SJSA1 (cell line): ENCODE data around the gene RCAN2. TPM values are rescaled to one million over a fixed set of nuclear protein-coding genes. Genes with fewer than 3 reads are reported as not detected.
A peak's percentile ranks its signal among the peaks of the same experiment; 100 is the strongest.

Experiments
- DNase-seq, 2 experiments: peaks; one replicate each; pipeline ENCODE4 v3.0.0-alpha.2; 2015 to 2020; ENCODE audit warnings: low spot score in 2 of 2, low read depth in 1 of 2
- H3K27ac ChIP-seq: fragments of 250-450 bp; sonication (Bioruptor Pico); 2 replicates; pipeline ENCODE4 v1.5.1; 2020; ENCODE audit warnings: mild to moderate bottlenecking, moderate library complexity
- H3K27me3 ChIP-seq: fragments of 250-450 bp; sonication (Bioruptor Pico); replicated peaks from 2 replicates; pipeline ENCODE4 v1.5.1; 2020; ENCODE audit warnings: mild to moderate bottlenecking, moderate library complexity
- H3K36me3 ChIP-seq: fragments of 250-450 bp; sonication (Bioruptor Pico); 2 replicates; pipeline ENCODE4 v1.5.1; 2020; ENCODE audit warnings: mild to moderate bottlenecking
- H3K4me1 ChIP-seq: fragments of 250-450 bp; sonication (Bioruptor Pico); replicated peaks from 2 replicates; pipeline ENCODE4 v1.6.1; 2021; ENCODE audit warnings: mild to moderate bottlenecking
- H3K4me3 ChIP-seq: fragments of 250-450 bp; sonication (Bioruptor Pico); 2 replicates; pipeline ENCODE4 v1.5.1; 2020; ENCODE audit warnings: mild to moderate bottlenecking
- H3K9me3 ChIP-seq: fragments of 250-450 bp; sonication (Bioruptor Pico); replicated peaks from 2 replicates; pipeline ENCODE4 v1.5.1; 2020; ENCODE audit warnings: mild to moderate bottlenecking
- total RNA-seq: library from RNA; depleted of rRNA; stranded (reverse); fragments of >200 nt; shearing (Covaris generic); gene quantifications from 2 replicates; pipeline ENCODE4 v1.2.3, GENCODE V29; 2014

Gene RCAN2
- total RNA-seq, 1 experiment from 2014 or later, result 20.8 TPM

DNA sequence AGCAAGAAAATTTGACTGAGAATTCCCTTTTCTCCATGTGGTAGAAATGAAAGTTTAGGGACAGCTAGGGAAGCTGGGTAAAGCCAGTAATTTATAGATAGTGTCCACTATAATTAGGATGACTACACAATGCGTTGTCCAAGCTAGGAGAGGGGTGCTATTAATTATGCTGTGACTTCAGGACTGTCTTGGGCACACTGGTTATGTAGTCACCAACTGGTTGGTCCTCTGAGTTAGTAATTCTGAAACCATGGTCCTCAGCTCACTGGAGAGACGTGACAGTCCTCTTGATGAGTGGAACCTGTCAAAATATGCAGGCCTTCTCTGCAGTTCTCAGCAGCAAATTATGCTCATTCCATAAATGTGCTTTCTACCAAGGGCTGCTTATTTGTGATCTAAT lies 225.9 kb downstream of the RCAN2 start:
- Histone ChIP-seq H3K27ac (no peak overlapping the region), H3K4me1 (no peaks in the 10 kb centered on the region), H3K27me3 (no peaks in the 10 kb centered on the region), H3K9me3 (no peaks in the 10 kb centered on the region), H3K36me3 (no peaks in the 10 kb centered on the region), H3K4me3 (no peak overlapping the region)
- DNase-seq, result no peak

DNA sequence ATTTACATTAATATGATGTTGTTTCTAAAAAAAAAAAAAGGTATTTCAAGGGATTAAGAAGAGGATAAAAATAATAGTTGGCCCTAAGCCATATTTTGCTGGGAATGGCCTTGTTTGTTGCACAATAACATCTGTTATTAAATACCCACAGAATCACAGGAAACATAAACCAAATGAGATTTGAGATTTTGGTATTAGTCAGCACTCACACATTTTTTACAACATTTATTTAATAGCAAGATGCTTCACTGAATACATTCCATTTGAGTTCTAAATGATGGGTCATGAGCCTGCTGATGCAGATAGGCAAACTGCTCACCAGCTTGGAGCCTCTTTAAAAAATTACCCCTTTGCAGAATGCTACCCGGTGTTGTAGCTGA lies 227.6 kb downstream of the RCAN2 start:
- Histone ChIP-seq H3K4me3 (no peak overlapping the region), H3K4me1 (no peaks in the 10 kb centered on the region), H3K36me3 (no peaks in the 10 kb centered on the region), H3K27me3 (no peaks in the 10 kb centered on the region), H3K27ac (no peak overlapping the region), H3K9me3 (no peaks in the 10 kb centered on the region)
- peak in 1 of 2 experiments; percentile 1 for DNase-seq

- Histone ChIP-seq H3K27ac (no peak overlapping the region), H3K4me3 (no peak overlapping the region), H3K4me1 (no peaks in the 10 kb centered on the region), H3K9me3 (no peaks in the 10 kb centered on the region), H3K27me3 (no peaks in the 10 kb centered on the region), H3K36me3 (no peaks in the 10 kb centered on the region)
- no peak for DNase-seq
Observed at GRCh38 chr6:46262928-46263706, 228.1 kb downstream of the RCAN2 start.

- H3K4me3 ChIP-seq, result no peak overlapping the region
- no peak for DNase-seq
- H3K27ac ChIP-seq, result no peak overlapping the region
- no peaks in the 10 kb centered on the region for H3K9me3 ChIP-seq
- no peaks in the 10 kb centered on the region for H3K4me1 ChIP-seq
- H3K27me3 ChIP-seq, result no peaks in the 10 kb centered on the region
- H3K36me3 ChIP-seq, result no peaks in the 10 kb centered on the region
Observed at GRCh38 chr6:46258249-46258648, 233.0 kb downstream of the RCAN2 start.

GRCh38 chr6:46255528-46255927 lies 235.7 kb downstream of the RCAN2 start:
- H3K4me1 ChIP-seq, result no peaks in the 10 kb centered on the region
- H3K27me3 ChIP-seq, result no peaks in the 10 kb centered on the region
- H3K27ac ChIP-seq, result no peak overlapping the region
- no peak overlapping the region for H3K4me3 ChIP-seq
- H3K36me3 ChIP-seq, result no peaks in the 10 kb centered on the region
- DNase-seq, result no peak
- H3K9me3 ChIP-seq, result no peaks in the 10 kb centered on the region

- Histone ChIP-seq H3K9me3 (no peaks in the 10 kb centered on the region), H3K4me1 (no peaks in the 10 kb centered on the region), H3K27me3 (no peaks in the 10 kb centered on the region), H3K4me3 (no peak overlapping the region), H3K36me3 (no peaks in the 10 kb centered on the region), H3K27ac (no peak overlapping the region)
- DNase-seq, result no peak
Observed at GRCh38 chr6:46254946-46255345, 236.3 kb downstream of the RCAN2 start.

GRCh38 chr6:46254331-46254730 lies 236.9 kb downstream of the RCAN2 start:
- no peak overlapping the region for H3K4me3 ChIP-seq
- no peaks in the 10 kb centered on the region for H3K4me1 ChIP-seq
- DNase-seq, result no peak
- no peaks in the 10 kb centered on the region for H3K36me3 ChIP-seq
- no peaks in the 10 kb centered on the region for H3K9me3 ChIP-seq
- H3K27me3 ChIP-seq, result no peaks in the 10 kb centered on the region
- no peak overlapping the region for H3K27ac ChIP-seq

DNA sequence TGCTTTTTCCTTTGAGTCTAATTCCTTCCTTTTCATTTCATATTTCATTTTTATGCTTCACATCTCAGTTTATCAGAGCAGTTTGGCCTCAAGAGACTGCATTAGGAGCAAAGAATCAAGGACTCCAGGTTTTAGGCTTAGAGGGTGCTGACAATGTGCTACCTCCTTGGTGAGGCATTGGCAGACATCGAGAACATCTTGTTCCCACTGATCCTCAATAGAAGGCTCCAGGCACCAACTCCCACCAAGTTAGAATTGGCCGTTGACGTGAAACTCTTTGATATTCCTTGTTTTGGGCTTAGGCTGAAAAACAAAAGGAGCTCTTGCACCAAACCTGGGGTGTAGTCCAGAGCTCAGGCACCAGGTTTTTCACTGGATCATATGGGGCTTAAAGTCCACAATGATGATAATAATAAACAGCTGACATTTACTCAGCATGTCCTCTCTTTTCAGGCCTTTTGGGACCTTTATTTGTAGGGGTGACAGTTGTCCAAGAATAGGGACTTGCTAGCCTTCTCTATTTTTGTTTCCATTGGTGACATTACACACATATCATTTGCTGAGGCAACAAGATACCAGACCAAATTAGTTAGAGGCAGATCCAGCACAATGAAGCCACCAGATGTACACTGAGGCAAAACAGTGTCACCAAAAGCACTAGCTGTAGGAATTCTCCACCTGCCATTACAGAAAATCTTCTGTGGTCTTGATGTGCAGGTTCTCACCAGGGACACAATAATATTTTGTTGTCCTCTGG lies 239.5 kb downstream of the RCAN2 start:
- Histone ChIP-seq H3K4me1 (no peaks in the 10 kb centered on the region), H3K27me3 (no peaks in the 10 kb centered on the region), H3K27ac (no peak overlapping the region), H3K9me3 (no peaks in the 10 kb centered on the region), H3K36me3 (no peaks in the 10 kb centered on the region), H3K4me3 (no peak overlapping the region)
- no peak for DNase-seq

DNA sequence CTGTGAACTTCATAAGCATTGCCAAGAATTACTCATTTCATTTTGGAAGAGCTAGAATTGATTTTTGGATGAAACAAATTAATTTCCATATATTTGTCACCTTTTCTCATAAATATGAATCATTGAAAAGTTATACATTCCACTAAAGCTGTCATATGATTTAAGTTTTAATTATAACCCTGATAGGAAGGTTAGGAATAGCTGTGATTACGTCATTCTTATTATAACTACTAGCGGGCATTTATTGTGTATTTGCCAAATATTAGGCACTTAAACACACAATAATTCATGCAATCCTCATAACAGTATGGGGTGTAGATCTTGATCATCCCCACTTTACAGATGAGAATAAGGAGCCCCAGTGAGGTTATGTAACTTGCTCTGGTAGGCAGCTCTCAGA lies 243.1 kb downstream of the RCAN2 start:
- no peak for DNase-seq
- Histone ChIP-seq H3K27ac (no peak overlapping the region), H3K36me3 (no peaks in the 10 kb centered on the region), H3K27me3 (no peaks in the 10 kb centered on the region), H3K9me3 (no peaks in the 10 kb centered on the region), H3K4me1 (no peaks in the 10 kb centered on the region), H3K4me3 (no peak overlapping the region)

GRCh38 chr6:46246727-46247126 lies 244.5 kb downstream of the RCAN2 start:
- Histone ChIP-seq H3K27me3 (no peaks in the 10 kb centered on the region), H3K4me3 (no peak overlapping the region), H3K36me3 (no peaks in the 10 kb centered on the region), H3K9me3 (no peaks in the 10 kb centered on the region), H3K27ac (no peak overlapping the region), H3K4me1 (no peaks in the 10 kb centered on the region)
- DNase-seq, result no peak

DNA sequence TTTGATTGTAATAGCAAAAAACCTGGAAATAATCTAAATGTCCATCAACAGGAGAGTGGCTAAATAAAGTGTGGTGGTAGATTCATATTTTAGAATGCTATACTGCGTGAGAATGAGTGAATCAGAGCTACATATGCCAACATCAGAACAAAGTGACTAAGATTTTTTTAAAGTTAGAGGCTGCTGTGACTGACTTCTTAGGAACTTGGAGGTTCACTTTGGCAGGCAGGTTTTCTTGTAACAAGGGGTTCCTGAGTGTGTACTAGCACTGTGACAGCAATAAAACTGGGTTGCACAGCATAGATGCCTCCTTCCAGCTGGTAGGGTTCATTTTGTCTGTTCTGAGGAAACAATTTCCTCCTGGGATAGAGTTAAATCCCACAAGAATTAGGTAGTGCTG lies 245.2 kb downstream of the RCAN2 start:
- Histone ChIP-seq H3K9me3 (no peaks in the 10 kb centered on the region), H3K27me3 (no peaks in the 10 kb centered on the region), H3K36me3 (no peaks in the 10 kb centered on the region), H3K4me1 (no peaks in the 10 kb centered on the region), H3K27ac (no peak overlapping the region), H3K4me3 (no peak overlapping the region)
- no peak for DNase-seq

DNA sequence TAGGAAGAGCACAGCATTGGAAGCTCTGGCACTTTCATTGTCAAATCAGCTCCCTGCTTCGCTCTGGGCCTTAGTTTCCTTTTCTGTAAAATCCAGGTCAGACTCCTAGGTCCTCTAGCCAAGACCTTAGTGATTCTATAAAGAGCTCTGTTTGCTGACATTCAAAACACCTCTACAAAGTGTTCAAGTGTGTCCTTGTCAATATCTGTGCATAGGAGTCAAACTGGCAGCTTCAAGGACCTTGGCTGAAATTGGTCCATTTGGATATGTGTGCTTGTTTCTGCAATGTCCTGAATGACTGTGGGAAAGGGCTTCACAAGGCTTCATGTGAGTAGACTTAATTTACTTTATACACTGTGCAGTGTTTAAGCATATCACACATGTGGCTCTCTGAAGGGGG lies 246.6 kb downstream of the RCAN2 start:
- Histone ChIP-seq H3K4me1 (no peaks in the 10 kb centered on the region), H3K4me3 (no peak overlapping the region), H3K9me3 (no peaks in the 10 kb centered on the region), H3K36me3 (no peaks in the 10 kb centered on the region), H3K27ac (no peak overlapping the region), H3K27me3 (no peaks in the 10 kb centered on the region)
- DNase-seq, result no peak

DNA sequence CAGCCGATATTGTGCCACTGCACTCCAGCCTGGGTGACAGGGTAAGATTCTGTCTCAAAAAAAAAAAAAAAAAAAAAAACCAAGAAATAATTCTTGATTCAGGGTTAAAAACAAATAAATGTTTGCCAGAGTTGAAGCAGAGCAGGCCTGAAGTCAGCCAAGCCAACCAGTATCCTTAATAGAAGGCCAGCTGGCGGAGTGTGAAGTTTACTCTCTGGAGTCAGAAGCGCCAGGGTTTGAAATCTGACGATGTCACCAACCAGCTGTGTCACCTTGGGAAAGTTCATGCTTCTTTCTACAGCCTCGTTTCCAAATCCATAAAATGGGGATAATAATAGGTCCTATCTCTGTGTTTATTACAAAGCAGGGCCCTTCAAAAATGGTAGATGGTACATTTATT lies 247.5 kb downstream of the RCAN2 start:
- Histone ChIP-seq H3K9me3 (no peaks in the 10 kb centered on the region), H3K4me3 (no peak overlapping the region), H3K36me3 (no peaks in the 10 kb centered on the region), H3K4me1 (no peaks in the 10 kb centered on the region), H3K27ac (no peak overlapping the region), H3K27me3 (no peaks in the 10 kb centered on the region)
- no peak for DNase-seq

DNA sequence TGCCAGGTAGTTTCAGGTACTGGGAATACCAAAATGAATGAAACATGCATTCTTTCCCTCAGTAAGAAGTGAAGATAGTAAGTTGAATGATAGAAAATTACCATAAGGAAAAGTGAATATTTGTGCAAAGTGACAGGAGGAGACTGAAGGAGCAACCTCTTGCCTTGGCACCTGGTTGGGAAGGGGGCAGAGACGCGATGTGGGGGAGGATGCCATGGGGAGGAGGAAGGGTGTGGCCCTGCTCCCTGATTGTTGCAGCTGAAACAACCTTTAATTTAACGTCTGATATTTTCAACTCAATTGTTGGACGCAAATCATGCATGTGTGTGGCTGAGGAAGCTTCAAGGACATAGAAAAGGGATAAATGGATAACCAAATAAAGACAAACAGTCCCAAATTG lies 248.3 kb downstream of the RCAN2 start:
- Histone ChIP-seq H3K4me3 (no peak overlapping the region), H3K4me1 (no peaks in the 10 kb centered on the region), H3K27ac (no peak overlapping the region), H3K9me3 (no peaks in the 10 kb centered on the region), H3K27me3 (no peaks in the 10 kb centered on the region), H3K36me3 (no peaks in the 10 kb centered on the region)
- no peak for DNase-seq
